Keratinocyte (primary cell): ENCODE results near the gene MRGPRD. TPM values are rescaled to one million over a fixed set of nuclear protein-coding genes. Genes with fewer than 3 reads are reported as not detected.

Experiments
- DNase-seq: peaks from one replicate; pipeline ENCODE4 v3.0.0-alpha.2; 2011; ENCODE audit warnings: low read depth, missing footprints, low spot score
- FAIRE-seq: peaks from 2 replicates; lab custom pipeline; 2011; peaks lifted over from hg19 to GRCh38; lab: Jason Lieb, UNC
- H2AFZ ChIP-seq: 2 replicates; pipeline ENCODE4 v1.6.0; 2012; ENCODE audit warnings: low read length, control low read depth, inconsistent platforms; ENCODE audit not compliant: control insufficient read depth
- H3K27ac ChIP-seq: 2 replicates; pipeline ENCODE4 v1.5.1; 2011; ENCODE audit warnings: low read length; ENCODE audit not compliant: control insufficient read depth, insufficient read depth
- H3K27me3 ChIP-seq: 3 replicates; pipeline ENCODE4 v1.6.0; 2011; ENCODE audit warnings: low read length; ENCODE audit not compliant: control insufficient read depth, insufficient read depth; ENCODE audit errors: extremely low read depth
- H3K36me3 ChIP-seq, 2 experiments: 2 replicates in 1 of 2; 3 replicates in 1 of 2; pipeline ENCODE4 v1.5.1; 2011; ENCODE audit warnings: low read length in 2 of 2, mild to moderate bottlenecking in 1 of 2; ENCODE audit not compliant: control insufficient read depth in 2 of 2, insufficient read depth in 2 of 2; ENCODE audit errors: extremely low read depth in 1 of 2
- H3K4me1 ChIP-seq: 3 replicates; pipeline ENCODE4 v1.5.1; 2011; ENCODE audit warnings: low read length; ENCODE audit not compliant: control insufficient read depth, insufficient read depth; ENCODE audit errors: extremely low read depth
- H3K4me2 ChIP-seq: 3 replicates; pipeline ENCODE4 v1.6.0; 2011; ENCODE audit warnings: low read depth, low read length; ENCODE audit not compliant: control insufficient read depth, insufficient read depth; ENCODE audit errors: extremely low read depth
- H3K4me3 ChIP-seq, 3 experiments: fragments of 200-600 bp in 1 of 3; sonication (generic) in 1 of 3; 2 replicates in 2 of 3; 3 replicates in 1 of 3; pipeline ENCODE4 v1.5.1; 2011 to 2016; ENCODE audit warnings: low read length in 3 of 3, mild to moderate bottlenecking in 3 of 3, control low read depth in 2 of 3, inconsistent platforms in 1 of 3, low read depth in 1 of 3, mixed read lengths in 1 of 3, mixed run types in 1 of 3, moderate library complexity in 1 of 3; ENCODE audit not compliant: control insufficient read depth in 2 of 3, insufficient read depth in 2 of 3; ENCODE audit errors: extremely low read depth in 1 of 3
- H3K79me2 ChIP-seq: 2 replicates; pipeline ENCODE4 v1.6.0; 2012; ENCODE audit warnings: low read length; ENCODE audit not compliant: control insufficient read depth, insufficient read depth
- H3K9ac ChIP-seq: 3 replicates; pipeline ENCODE4 v1.6.0; 2011; ENCODE audit warnings: low read length; ENCODE audit not compliant: control insufficient read depth, insufficient read depth; ENCODE audit errors: extremely low read depth
- H3K9me1 ChIP-seq: 3 replicates; pipeline ENCODE4 v1.6.0; 2011; ENCODE audit warnings: low read length; ENCODE audit not compliant: control insufficient read depth, insufficient read depth; ENCODE audit errors: extremely low read depth
- H3K9me3 ChIP-seq: 2 replicates; pipeline ENCODE4 v1.5.1; 2012; ENCODE audit warnings: low read depth, low read length; ENCODE audit not compliant: control insufficient read depth
- H4K20me1 ChIP-seq: 3 replicates; pipeline ENCODE4 v1.6.0; 2011; ENCODE audit warnings: low read length; ENCODE audit not compliant: control insufficient read depth, insufficient read depth; ENCODE audit errors: extremely low read depth
- EZH2 ChIP-seq: IDR thresholded peaks from one replicate; pipeline ENCODE4 v1.6.1; 2012; ENCODE audit warnings: inconsistent platforms, mild to moderate bottlenecking, low read length, moderate library complexity
- dilution Hi-C: fragments of 300-500 bp; cut with MboI; formaldehyde crosslinking; loops from one replicate; pipeline ENCODE4 v1.7.0; 2020; ENCODE audit warnings: low sequenced_read_pairs; ENCODE audit not compliant: extremely low pct_ligation_motif_present
- polyA plus RNA-seq, 5 experiments: library from polyadenylated mRNA; depleted of rRNA in 3 of 5; stranded (reverse) in 3 of 5; stranded (forward) in 1 of 5; unstranded in 1 of 5; fragments of >200 nt; gene quantifications; 1 replicate in 1 of 5; 2 replicates in 3 of 5; 3 replicates in 1 of 5; pipeline versions ENCODE4 v1.2.1 to v1.2.3, GENCODE V29; 2011 to 2012; ENCODE audit warnings: missing spikeins in 2 of 5, low read depth in 1 of 5, low replicate concordance in 1 of 5
- TF ChIP-seq, protein P1 (sequence below), 3 experiments: IDR thresholded peaks in 1 of 3; conservative IDR thresholded peaks in 1 of 3; optimal IDR thresholded peaks in 1 of 3; 2 replicates in 2 of 3; 3 replicates in 1 of 3; pipeline versions ENCODE3 to v1.5.1; 2011; ENCODE audit warnings: low read length in 3 of 3, mild to moderate bottlenecking in 3 of 3, moderate library complexity in 2 of 3, control low read depth in 1 of 3, inconsistent platforms in 1 of 3; ENCODE audit not compliant: insufficient read depth in 2 of 3; ENCODE audit errors: extremely low read depth in 1 of 3

The MRGPRD gene
- polyA plus RNA-seq, 1 donor (not counting 4 experiments of a cell fraction or from before 2014, with no cell fraction given), result not detected

DNA sequence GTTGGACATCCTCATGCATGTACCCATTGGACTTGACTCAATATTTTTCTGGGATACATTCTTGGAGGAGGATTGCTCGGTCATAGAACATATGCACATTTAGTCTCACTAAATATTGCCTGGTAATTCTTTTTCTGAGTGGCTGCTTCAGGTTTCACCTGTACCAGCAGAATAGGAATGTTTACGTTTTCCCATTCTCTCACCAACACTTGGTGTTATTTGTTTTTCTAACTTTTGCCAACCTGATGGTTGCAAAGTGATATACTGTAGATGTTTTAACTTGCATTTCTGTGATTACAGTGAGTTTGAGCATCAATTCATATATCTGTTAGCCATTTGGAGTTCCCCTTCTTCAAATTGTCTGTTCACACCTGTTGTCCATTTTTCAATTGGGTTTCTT, 1.3 kb upstream of the MRGPRD start:
- dilution Hi-C loops, result no loop called here
- FAIRE-seq, result no peak
- no peaks in the 10 kb centered on the region for H3K9me1 ChIP-seq

GRCh38 chr11:68979931-68980775, 633 bp downstream of the MRGPRD start:
- dilution Hi-C loops, result no loop called here
- Histone ChIP-seq H3K9me3 (no peaks in the 10 kb centered on the region), H3K4me2 (no peak overlapping the region), H3K36me3 (no peaks in the 10 kb centered on the region), H2AFZ (no peak overlapping the region), H3K9ac (no peak overlapping the region), H3K27ac (no peak overlapping the region), H4K20me1 (no peaks in the 10 kb centered on the region), H3K9me1 (no peaks in the 10 kb centered on the region), H3K79me2 (no peaks in the 10 kb centered on the region), H3K4me3 (no peak overlapping the region), H3K4me1 (no peaks in the 10 kb centered on the region), H3K27me3 (peaks cover 12% of the 10 kb centered on the region)
- FAIRE-seq (no peak), DNase-seq (no peak)
- no peak for TF ChIP-seq EZH2
- TF ChIP-seq, protein P1, sequence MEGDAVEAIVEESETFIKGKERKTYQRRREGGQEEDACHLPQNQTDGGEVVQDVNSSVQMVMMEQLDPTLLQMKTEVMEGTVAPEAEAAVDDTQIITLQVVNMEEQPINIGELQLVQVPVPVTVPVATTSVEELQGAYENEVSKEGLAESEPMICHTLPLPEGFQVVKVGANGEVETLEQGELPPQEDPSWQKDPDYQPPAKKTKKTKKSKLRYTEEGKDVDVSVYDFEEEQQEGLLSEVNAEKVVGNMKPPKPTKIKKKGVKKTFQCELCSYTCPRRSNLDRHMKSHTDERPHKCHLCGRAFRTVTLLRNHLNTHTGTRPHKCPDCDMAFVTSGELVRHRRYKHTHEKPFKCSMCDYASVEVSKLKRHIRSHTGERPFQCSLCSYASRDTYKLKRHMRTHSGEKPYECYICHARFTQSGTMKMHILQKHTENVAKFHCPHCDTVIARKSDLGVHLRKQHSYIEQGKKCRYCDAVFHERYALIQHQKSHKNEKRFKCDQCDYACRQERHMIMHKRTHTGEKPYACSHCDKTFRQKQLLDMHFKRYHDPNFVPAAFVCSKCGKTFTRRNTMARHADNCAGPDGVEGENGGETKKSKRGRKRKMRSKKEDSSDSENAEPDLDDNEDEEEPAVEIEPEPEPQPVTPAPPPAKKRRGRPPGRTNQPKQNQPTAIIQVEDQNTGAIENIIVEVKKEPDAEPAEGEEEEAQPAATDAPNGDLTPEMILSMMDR (optimal IDR thresholded peaks at IDR 0.05 in 1 of 3, IDR thresholded peaks at IDR 0.05 in 1 of 3, conservative IDR thresholded peaks at IDR 0.05 in 1 of 3; ENCODE audit: extremely low read depth in 1 of 3, insufficient read depth in 2 of 3, low read length in 3 of 3), result no peak

More for the DNA sequence above, 1.3 kb upstream of the MRGPRD start:
- Histone ChIP-seq H3K4me1 (no peaks in the 10 kb centered on the region), H2AFZ (no peak overlapping the region), H3K27me3 (peaks cover 5% of the 10 kb centered on the region), H3K36me3 (no peaks in the 10 kb centered on the region), H3K27ac (no peak overlapping the region), H3K9ac (no peak overlapping the region), H3K4me2 (no peak overlapping the region), H3K79me2 (no peaks in the 10 kb centered on the region), H3K4me3 (no peak overlapping the region), H3K9me3 (no peaks in the 10 kb centered on the region), H4K20me1 (no peaks in the 10 kb centered on the region)
- TF ChIP-seq, protein P1 (optimal IDR thresholded peaks at IDR 0.05 in 1 of 3, IDR thresholded peaks at IDR 0.05 in 1 of 3, conservative IDR thresholded peaks at IDR 0.05 in 1 of 3; ENCODE audit: extremely low read depth in 1 of 3, insufficient read depth in 2 of 3, low read length in 3 of 3), result no peak
- no peak for TF ChIP-seq EZH2
- no peak for DNase-seq
